Astrocyte of the cerebellum (primary cell): ENCODE data around the gene IKZF1.

Experiments used
- DNase-seq: peaks from one replicate; pipeline ENCODE4 v3.0.0-alpha.2; 2011; ENCODE audit warnings: low read depth
- H3K4me3 ChIP-seq: 2 replicates; pipeline ENCODE4 v1.5.1; 2011; ENCODE audit warnings: mild to moderate bottlenecking, low read depth, low read length, moderate library complexity
- CTCF ChIP-seq: IDR thresholded peaks from 2 replicates; pipeline ENCODE4 v1.5.1; 2012; ENCODE audit warnings: low read length, low read depth, moderate library complexity, mild to moderate bottlenecking; ENCODE audit errors: missing control alignments
- in situ Hi-C: cut with HindIII; loops from 2 replicates; pipeline ENCODE4 v1.10.0; 2017; ENCODE audit warnings: low sequenced_read_pairs

Gene IKZF1

GRCh38 chr7:50346545-50347497 lies 42.3 kb downstream of the IKZF1 start:
- no peak overlapping the region for H3K4me3 ChIP-seq
- in situ Hi-C loops: no loop called here
- TF ChIP-seq CTCF: no peak
- DNase-seq: peak; percentile 40

GRCh38 chr7:50347693-50348092 lies 43.2 kb downstream of the IKZF1 start:
- no peak for DNase-seq
- no peak for TF ChIP-seq CTCF
- in situ Hi-C loops: no loop called here
- no peak overlapping the region for H3K4me3 ChIP-seq

- TF ChIP-seq CTCF: no peak
- in situ Hi-C loops: no loop called here
- DNase-seq: no peak
- no peak overlapping the region for H3K4me3 ChIP-seq
Observed at GRCh38 chr7:50348469-50349162, 44.1 kb downstream of the IKZF1 start.

GRCh38 chr7:50349399-50349798 lies 44.9 kb downstream of the IKZF1 start:
- no peak overlapping the region for H3K4me3 ChIP-seq
- no peak for TF ChIP-seq CTCF
- in situ Hi-C loops: no loop called here
- DNase-seq: no peak

GRCh38 chr7:50349963-50350944 lies 45.7 kb downstream of the IKZF1 start:
- no peak for DNase-seq
- in situ Hi-C loops: no loop called here

More at GRCh38 chr7:50349963-50350944, 45.7 kb downstream of the IKZF1 start:
- H3K4me3 ChIP-seq: no peak overlapping the region
- no peak for TF ChIP-seq CTCF
